RPMI8226 (cell line): Measurements from ENCODE around the gene ARF6.
"Not testable (repeated sequence)": the region's sequence is repeated elsewhere in the genome, so short reads cannot be mapped to it uniquely, and the experiment has no call there.

ENCODE experiments used
- DNase-seq: peaks from one replicate; pipeline ENCODE4 v3.0.0-alpha.2; 2015

ARF6 gene

GRCh38 chr14:49909016-49909415 is 16.1 kb downstream of the ARF6 start:
- DNase-seq, result no peak

GRCh38 chr14:49915085-49915484 is 22.2 kb downstream of the ARF6 start:
- DNase-seq, result no peak

GRCh38 chr14:49918706-49919105 is 25.8 kb downstream of the ARF6 start:
- DNase-seq, result no peak

GRCh38 chr14:49919825-49920659 is 27.2 kb downstream of the ARF6 start:
- no peak for DNase-seq

- no peak for DNase-seq
These were observed 28.1 kb downstream of the ARF6 start for GRCh38 chr14:49920935-49921334.

- no peak for DNase-seq
These were observed 28.5 kb downstream of the ARF6 start for GRCh38 chr14:49921401-49921800.

GRCh38 chr14:49923442-49923841 is 30.6 kb downstream of the ARF6 start:
- DNase-seq, result no peak

GRCh38 chr14:49923881-49924280 is 31.0 kb downstream of the ARF6 start:
- DNase-seq, result no peak

- DNase-seq, result no peak
These were observed 32.0 kb downstream of the ARF6 start for GRCh38 chr14:49924852-49925251.

- no peak for DNase-seq
These were observed 33.9 kb downstream of the ARF6 start for GRCh38 chr14:49926803-49927202.

GRCh38 chr14:49928015-49928414 is 35.1 kb downstream of the ARF6 start:
- no peak for DNase-seq

- no peak for DNase-seq
These were observed 37.8 kb downstream of the ARF6 start for GRCh38 chr14:49930720-49931119.

GRCh38 chr14:49931523-49931922 is 38.6 kb downstream of the ARF6 start:
- no peak for DNase-seq

- no peak for DNase-seq
These were observed 40.2 kb downstream of the ARF6 start for GRCh38 chr14:49933128-49933527.

- no peak for DNase-seq
These were observed 40.8 kb downstream of the ARF6 start for GRCh38 chr14:49933704-49934103.

- peak; percentile 66 for DNase-seq
These were observed 41.8 kb downstream of the ARF6 start for GRCh38 chr14:49934646-49935045.

- DNase-seq, result no peak
These were observed 42.6 kb downstream of the ARF6 start for GRCh38 chr14:49935526-49935925.

GRCh38 chr14:49936246-49936645 is 43.4 kb downstream of the ARF6 start:
- not testable (repeated sequence) for DNase-seq

- not testable (repeated sequence) for DNase-seq
These were observed 44.0 kb downstream of the ARF6 start for GRCh38 chr14:49936882-49937281.

- not testable (repeated sequence) for DNase-seq
These were observed 46.3 kb downstream of the ARF6 start for GRCh38 chr14:49939215-49939614.

- no peak for DNase-seq
These were observed 47.1 kb downstream of the ARF6 start for GRCh38 chr14:49939884-49940510.

- DNase-seq, result no peak
These were observed 48.0 kb downstream of the ARF6 start for GRCh38 chr14:49940808-49941421.

- no peak for DNase-seq
These were observed 49.2 kb downstream of the ARF6 start for GRCh38 chr14:49942090-49942489.

- DNase-seq, result no peak
These were observed 51.6 kb downstream of the ARF6 start for GRCh38 chr14:49944501-49944900.
